ENCODE data around the gene WDPCP. TPM values are rescaled to one million over a fixed set of nuclear protein-coding genes. Genes with fewer than 3 reads are reported as not detected.
A peak's percentile ranks its signal among the peaks of the same experiment; 100 is the strongest.
"Not testable (repeated sequence)": the region's sequence is repeated elsewhere in the genome, so short reads cannot be mapped to it uniquely, and the experiment has no call there.

Gene WDPCP
- total RNA-seq, 4 donors from 2014 or later: 7.2 to 47.3 (median 13.0) TPM

GRCh38 chr2:63364866-63365265, 223.4 kb downstream of the WDPCP start:
- TF ChIP-seq CTCF (IDR thresholded peaks at IDR 0.05 in 4 of 5, conservative IDR thresholded peaks at IDR 0.05 in 1 of 5) (no peak), POLR2A (IDR thresholded peaks at IDR 0.05) (no peak)
- intact Hi-C loops (cut with DNase I; ENCODE audit: low total_unique reads): no loop called here
- ATAC-seq (no peak), DNase-seq (no peak)
- in situ Hi-C loops (cut with MboI; ENCODE audit: low sequenced_read_pairs in 4 of 4): no loop called here
- Histone ChIP-seq H3K4me3 (no peak overlapping the region), H3K9me3 (no peaks in the 10 kb centered on the region), H3K27ac (no peak overlapping the region), H3K27me3 (no peaks in the 10 kb centered on the region), H3K36me3 (no peaks in the 10 kb centered on the region), H3K4me1 (no peaks in the 10 kb centered on the region)

- H3K27me3 ChIP-seq; DNase-seq; intact Hi-C loops (cut with DNase I; ENCODE audit: low total_unique reads); ATAC-seq; H3K4me3 ChIP-seq; H3K4me1 ChIP-seq; H3K9me3 ChIP-seq; H3K27ac ChIP-seq; H3K36me3 ChIP-seq; in situ Hi-C loops (cut with MboI; ENCODE audit: low sequenced_read_pairs in 4 of 4): not testable (repeated sequence)
Measured at GRCh38 chr2:63357722-63358121, 230.6 kb downstream of the WDPCP start.

DNA sequence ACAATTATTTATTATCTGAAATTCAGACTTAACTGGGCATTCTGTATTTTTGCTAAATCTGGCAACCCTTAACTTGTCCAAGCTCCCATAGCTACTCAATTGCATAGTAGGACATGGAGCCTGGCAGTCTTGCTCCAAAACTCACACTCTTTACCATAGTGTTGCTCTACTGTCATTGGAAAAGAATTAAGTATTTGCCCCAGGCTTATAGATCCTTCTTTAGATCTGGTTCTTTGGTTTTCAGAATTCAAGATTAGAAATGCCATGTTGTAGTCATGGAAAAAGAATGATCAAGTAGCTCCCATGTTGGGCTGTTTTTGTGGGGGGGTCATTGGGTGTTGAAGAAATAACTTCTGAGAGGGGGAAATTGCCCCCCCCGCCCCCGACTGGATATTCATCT, 240.9 kb downstream of the WDPCP start:
- intact Hi-C loops (cut with DNase I; ENCODE audit: low total_unique reads): no loop called here
- in situ Hi-C loops (cut with MboI; ENCODE audit: low sequenced_read_pairs in 4 of 4): no loop called here
- no peak overlapping the region for H3K4me3 ChIP-seq
- DNase-seq (no peak), ATAC-seq (no peak)
- H3K36me3 ChIP-seq: peaks cover 0 to 6% of the 10 kb centered on the region in 2 donors
- H3K9me3 ChIP-seq: peaks cover 0 to 6% (median 0%) of the 10 kb centered on the region in 3 donors
- no peak overlapping the region for H3K27ac ChIP-seq
- TF ChIP-seq POLR2A (IDR thresholded peaks at IDR 0.05): no peak
- TF ChIP-seq CTCF (IDR thresholded peaks at IDR 0.05 in 4 of 5, conservative IDR thresholded peaks at IDR 0.05 in 1 of 5): no peak
- peaks cover 11 to 16% of the 10 kb centered on the region in 2 donors for H3K4me1 ChIP-seq
- no peaks in the 10 kb centered on the region for H3K27me3 ChIP-seq

- H3K27me3 ChIP-seq: no peaks in the 10 kb centered on the region
- peaks cover 0 to 6% of the 10 kb centered on the region in 2 donors for H3K36me3 ChIP-seq
- ATAC-seq (no peak), DNase-seq (no peak)
- peaks cover 0 to 6% (median 0%) of the 10 kb centered on the region in 3 donors for H3K9me3 ChIP-seq
- H3K4me1 ChIP-seq: peaks cover 11 to 16% of the 10 kb centered on the region in 2 donors
- in situ Hi-C loops (cut with MboI; ENCODE audit: low sequenced_read_pairs in 4 of 4) (no loop called here), intact Hi-C loops (cut with DNase I; ENCODE audit: low total_unique reads) (no loop called here)
- H3K4me3 ChIP-seq: no peak overlapping the region
- TF ChIP-seq POLR2A (IDR thresholded peaks at IDR 0.05) (no peak), CTCF (IDR thresholded peaks at IDR 0.05 in 4 of 5, conservative IDR thresholded peaks at IDR 0.05 in 1 of 5) (no peak)
- no peak overlapping the region for H3K27ac ChIP-seq
Measured at GRCh38 chr2:63346411-63346810, 241.9 kb downstream of the WDPCP start.

- Histone ChIP-seq H3K4me1 (peaks cover 11 to 16% of the 10 kb centered on the region in 2 donors), H3K27me3 (no peaks in the 10 kb centered on the region), H3K9me3 (peaks cover 0 to 6% (median 0%) of the 10 kb centered on the region in 3 donors), H3K36me3 (peaks cover 0 to 6% of the 10 kb centered on the region in 2 donors), H3K27ac (peak overlapping the region; percentile 33 to 60 (median 54)), H3K4me3 (no peak overlapping the region)
- ATAC-seq (peak; percentile 91 to 94), DNase-seq (peak in 1 of 2 donors; percentile 32)
- intact Hi-C loops (cut with DNase I; ENCODE audit: low total_unique reads) (no loop called here), in situ Hi-C loops (cut with MboI; ENCODE audit: low sequenced_read_pairs in 4 of 4) (no loop called here)
- no peak for TF ChIP-seq POLR2A (IDR thresholded peaks at IDR 0.05)
- no peak for TF ChIP-seq CTCF (IDR thresholded peaks at IDR 0.05 in 4 of 5, conservative IDR thresholded peaks at IDR 0.05 in 1 of 5)
Measured at GRCh38 chr2:63345285-63345633, 243.0 kb downstream of the WDPCP start.

All from gastrocnemius medialis (tissue), 4 donors.